ENCODE data around the gene COMP. TPM values are rescaled to one million over a fixed set of nuclear protein-coding genes. Genes with fewer than 3 reads are reported as not detected.

COMP gene
- polyA plus RNA-seq, 1 of the 3 experiments (the other 2 are of a cell fraction) = 0.26 TPM

GRCh38 chr19:18789883-18790565, 1.1 kb downstream of the COMP start:
- Histone ChIP-seq H3K9ac (no peak overlapping the region), H3K4me3 (ENCODE audit: low read depth in 2 of 2, low read length in 1 of 2) (no peak overlapping the region), H4K20me1 (ENCODE audit: insufficient read depth) (no peaks in the 10 kb centered on the region), H3F3A (replicated peaks; ENCODE audit: insufficient read depth) (peaks cover 12% of the 10 kb centered on the region), H3K36me3 (replicated peaks in 1 of 2; ENCODE audit: control insufficient read depth in 1 of 2, insufficient read depth in 2 of 2, low read length in 1 of 2) (no peaks in the 10 kb centered on the region), H3K27ac (ENCODE audit: low read depth in 2 of 2, low read length in 1 of 2) (no peak overlapping the region), H3K27me3 (ENCODE audit: insufficient read depth) (peaks cover 62% of the 10 kb centered on the region), H3K4me1 (ENCODE audit: control insufficient read depth in 1 of 2, insufficient read depth in 2 of 2, low read depth in 1 of 2, low read length in 1 of 2) (peaks cover 0 to 15% of the 10 kb centered on the region in 2 experiments; a peak in 1 of 4 replicates), H2AFZ (ENCODE audit: low read depth) (no peak overlapping the region), H3K79me2 (ENCODE audit: insufficient read depth) (no peaks in the 10 kb centered on the region), H3K9me2 (no peaks in the 10 kb centered on the region), H3K4me2 (peak overlapping the region; percentile 11; the same call in 1 of the 2 replicates), H3K9me3 (no peaks in the 10 kb centered on the region)
- DNase-seq = peak; percentile 69
- POLR2A ChIA-PET = no interaction called here
- CTCF ChIA-PET = interaction anchor here (1.3 to 1.6 kb wide), 3 partner anchors 21 to 57 kb away, joined by 3 to 5 read pairs (median 4); no protein-coding TSS in a partner anchor
- WGBS (ENCODE audit: low lambda C conversion rate) = 7% methylated on average over 31 of the region's 65 CpGs
- TF ChIP-seq SIN3A (IDR thresholded peaks at IDR 0.05; ENCODE audit: borderline replicate concordance, low read depth, low read length) = no peak
- no peak for TF ChIP-seq IRF3 (IDR thresholded peaks at IDR 0.05; ENCODE audit: low read depth, low read length)
- TF ChIP-seq NRF1 (IDR thresholded peaks at IDR 0.05; ENCODE audit: low read depth, low read length) = no peak
- TF ChIP-seq POLR2AphosphoS5 (IDR thresholded peaks at IDR 0.05; ENCODE audit: low read depth, low read length) = no peak
- TF ChIP-seq ZBTB33 (IDR thresholded peaks at IDR 0.05; ENCODE audit: borderline replicate concordance, low read depth) = no peak

GRCh38 chr19:18789422-18789869, 1.7 kb downstream of the COMP start:
- ChIA-PET POLR2A (no interaction called here), CTCF (interaction anchor here (1.3 to 2.5 kb wide), 3 partner anchors 25 to 200 kb away, joined by 3 to 7 read pairs (median 4); no protein-coding TSS in a partner anchor)
- Histone ChIP-seq H3K9ac (no peak overlapping the region), H3K4me3 (ENCODE audit: low read depth in 2 of 2, low read length in 1 of 2) (no peak overlapping the region), H3K4me2 (no peak overlapping the region; the same call in 1 of the 2 replicates), H3K4me1 (ENCODE audit: control insufficient read depth in 1 of 2, insufficient read depth in 2 of 2, low read depth in 1 of 2, low read length in 1 of 2) (peaks cover 0 to 20% of the 10 kb centered on the region in 2 experiments; a peak in 1 of 4 replicates), H3K9me2 (no peaks in the 10 kb centered on the region), H3K9me3 (no peaks in the 10 kb centered on the region), H2AFZ (ENCODE audit: low read depth) (no peak overlapping the region), H3F3A (replicated peaks; ENCODE audit: insufficient read depth) (peaks cover 12% of the 10 kb centered on the region), H3K79me2 (ENCODE audit: insufficient read depth) (no peaks in the 10 kb centered on the region), H4K20me1 (ENCODE audit: insufficient read depth) (no peaks in the 10 kb centered on the region), H3K36me3 (replicated peaks in 1 of 2; ENCODE audit: control insufficient read depth in 1 of 2, insufficient read depth in 2 of 2, low read length in 1 of 2) (no peaks in the 10 kb centered on the region), H3K27ac (ENCODE audit: low read depth in 2 of 2, low read length in 1 of 2) (no peak overlapping the region), H3K27me3 (ENCODE audit: insufficient read depth) (peaks cover 62% of the 10 kb centered on the region)
- TF ChIP-seq ELF1 (IDR thresholded peaks at IDR 0.05) (no peak), EZH2phosphoT487 (IDR thresholded peaks at IDR 0.05; ENCODE audit: borderline replicate concordance, low read depth) (peak; percentile 72; the same call in 1 of the 2 replicates), MAX (IDR thresholded peaks at IDR 0.05; ENCODE audit: low read depth) (no peak)
- DNase-seq = no peak
- WGBS (ENCODE audit: low lambda C conversion rate) = 16% methylated on average over 12 of the region's 38 CpGs

Measured in SK-N-SH (cell line).